SK-N-MC (cell line): Measurements from ENCODE around the gene MALRD1.

Experiments
- EZH2 ChIP-seq: fragments of 200-600 bp; sonication (generic); IDR thresholded peaks from one replicate; pipeline ENCODE4 v1.6.1; 2017; ENCODE audit warnings: antibody characterized with exemption
- FOXP2 ChIP-seq: optimal IDR thresholded peaks from 2 replicates; pipeline ENCODE3; 2011; ENCODE audit warnings: mild to moderate bottlenecking, moderate library complexity; ENCODE audit not compliant: insufficient read depth; ENCODE audit errors: extremely low read length, control extremely low read depth
- POLR2AphosphoS5 ChIP-seq: IDR thresholded peaks from 2 replicates; pipeline ENCODE4 v1.6.1; 2012; ENCODE audit warnings: mild to moderate bottlenecking, low read depth, low read length, borderline replicate concordance

DNA sequence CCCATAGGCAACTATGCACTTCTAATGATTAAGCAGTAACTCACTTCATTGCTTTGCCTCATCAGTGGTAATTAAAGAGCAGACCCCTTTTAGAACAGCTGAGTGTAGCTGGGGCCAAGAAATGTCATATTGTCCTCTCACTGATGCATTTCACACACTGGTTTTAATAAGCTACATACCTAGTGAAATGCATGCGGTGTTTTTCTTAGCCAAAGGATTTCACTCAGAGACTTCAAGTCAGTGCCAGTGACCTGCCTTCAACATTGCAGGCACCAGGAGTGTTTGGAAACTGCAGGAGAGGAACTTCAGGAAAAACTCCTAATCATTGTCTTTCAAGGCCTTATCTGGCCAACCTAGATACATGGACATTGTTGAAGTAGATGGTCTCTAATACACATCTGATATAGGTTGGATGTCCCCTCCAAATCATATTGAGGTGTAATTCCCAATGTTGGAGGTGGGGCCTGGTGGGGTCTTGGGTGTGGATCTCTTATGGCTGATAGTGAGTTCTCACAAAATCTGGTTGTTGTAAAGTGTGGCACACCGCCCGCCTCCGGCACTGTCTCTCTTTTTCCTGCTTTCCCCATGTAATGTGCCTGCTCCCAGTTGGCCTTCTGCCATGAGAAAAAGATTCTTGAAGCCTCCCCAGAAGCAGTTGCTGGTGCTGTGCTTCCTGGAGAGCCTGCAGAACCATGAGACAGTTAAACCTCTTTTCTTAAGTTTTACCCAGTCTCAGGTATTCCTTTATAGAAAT, 515.0 kb downstream of the MALRD1 start:
- TF ChIP-seq POLR2AphosphoS5: no peak
- TF ChIP-seq FOXP2: no peak
- no peak for TF ChIP-seq EZH2
